ENCODE measurements around the gene GSK3B. TPM values are rescaled to one million over a fixed set of nuclear protein-coding genes. Genes with fewer than 3 reads are reported as not detected.

GSK3B gene
- total and polyA plus RNA-seq, 2 donors (not counting 1 experiment from before 2014, with no cell fraction given) = 37.3 to 44.8 TPM

DNA sequence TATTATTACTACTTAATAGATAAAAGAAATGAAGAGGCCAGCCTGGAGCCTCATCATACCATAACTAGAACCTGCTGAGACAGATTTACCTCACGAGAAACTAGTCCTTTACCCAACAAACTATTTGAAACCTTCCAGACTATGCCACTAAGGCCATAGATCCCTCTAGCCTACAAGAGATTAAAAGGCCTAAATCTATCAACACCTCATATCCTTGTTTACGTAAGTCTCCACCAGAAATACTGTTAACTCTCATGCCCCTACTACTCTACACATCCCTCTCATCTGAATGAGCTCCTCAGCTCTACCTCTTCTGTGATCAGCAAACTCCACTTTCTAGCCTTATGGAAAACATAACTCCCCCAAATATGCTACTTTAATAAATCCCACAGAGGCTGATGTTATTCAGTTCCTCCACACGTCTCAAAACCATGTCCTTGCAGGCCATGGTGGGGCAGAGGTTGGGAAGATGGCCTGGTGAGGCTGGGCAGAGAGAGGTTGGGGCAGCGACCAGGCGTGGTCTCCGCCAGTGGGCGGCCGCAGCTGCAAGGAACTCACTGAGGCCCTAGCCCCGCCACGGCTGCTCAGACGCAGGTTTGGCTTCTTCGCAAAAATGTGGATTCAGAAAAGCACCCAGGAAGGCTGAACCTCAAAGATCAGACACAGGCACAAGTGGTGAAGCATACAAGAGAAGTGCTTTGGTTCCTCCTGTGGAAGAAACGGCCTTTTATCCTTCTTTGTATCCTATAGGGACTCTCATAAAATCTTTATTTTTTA lies 65.8 kb downstream of the GSK3B start:
- peaks cover 2% of the 10 kb centered on the region for H4K20me1 ChIP-seq (ENCODE audit: control insufficient read depth, extremely low read depth, insufficient read depth, low read length)
- no peaks in the 10 kb centered on the region for H3K36me3 ChIP-seq (ENCODE audit: control insufficient read depth, insufficient read depth, low read length)

GRCh38 chr3:120027226-120027625 lies 67.0 kb downstream of the GSK3B start:
- no peak for TF ChIP-seq EZH2 (IDR thresholded peaks at IDR 0.05; ENCODE audit: low read length, missing control alignments)
- TF ChIP-seq, protein P1, sequence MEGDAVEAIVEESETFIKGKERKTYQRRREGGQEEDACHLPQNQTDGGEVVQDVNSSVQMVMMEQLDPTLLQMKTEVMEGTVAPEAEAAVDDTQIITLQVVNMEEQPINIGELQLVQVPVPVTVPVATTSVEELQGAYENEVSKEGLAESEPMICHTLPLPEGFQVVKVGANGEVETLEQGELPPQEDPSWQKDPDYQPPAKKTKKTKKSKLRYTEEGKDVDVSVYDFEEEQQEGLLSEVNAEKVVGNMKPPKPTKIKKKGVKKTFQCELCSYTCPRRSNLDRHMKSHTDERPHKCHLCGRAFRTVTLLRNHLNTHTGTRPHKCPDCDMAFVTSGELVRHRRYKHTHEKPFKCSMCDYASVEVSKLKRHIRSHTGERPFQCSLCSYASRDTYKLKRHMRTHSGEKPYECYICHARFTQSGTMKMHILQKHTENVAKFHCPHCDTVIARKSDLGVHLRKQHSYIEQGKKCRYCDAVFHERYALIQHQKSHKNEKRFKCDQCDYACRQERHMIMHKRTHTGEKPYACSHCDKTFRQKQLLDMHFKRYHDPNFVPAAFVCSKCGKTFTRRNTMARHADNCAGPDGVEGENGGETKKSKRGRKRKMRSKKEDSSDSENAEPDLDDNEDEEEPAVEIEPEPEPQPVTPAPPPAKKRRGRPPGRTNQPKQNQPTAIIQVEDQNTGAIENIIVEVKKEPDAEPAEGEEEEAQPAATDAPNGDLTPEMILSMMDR (conservative IDR thresholded peaks at IDR 0.05 in 1 of 2, IDR thresholded peaks at IDR 0.05 in 1 of 2; ENCODE audit: low read depth in 1 of 2, low read length in 2 of 2) = no peak
- Histone ChIP-seq H3K9me3 (ENCODE audit: control insufficient read depth, insufficient read depth, low read depth, low read length) (no peaks in the 10 kb centered on the region), H3K9ac (ENCODE audit: insufficient read depth, low read length) (no peak overlapping the region), H3K79me2 (ENCODE audit: control insufficient read depth, insufficient read depth, low read length) (peaks cover 86% of the 10 kb centered on the region), H3K36me3 (ENCODE audit: control insufficient read depth, insufficient read depth, low read length) (no peaks in the 10 kb centered on the region), H4K20me1 (ENCODE audit: control insufficient read depth, extremely low read depth, insufficient read depth, low read length) (peaks cover 7% of the 10 kb centered on the region), H2AFZ (ENCODE audit: low read length) (no peak overlapping the region), H3K4me1 (ENCODE audit: control insufficient read depth, extremely low read depth, insufficient read depth, low read length) (no peaks in the 10 kb centered on the region), H3K27ac (ENCODE audit: insufficient read depth, low read length) (no peak overlapping the region), H3K27me3 (ENCODE audit: control insufficient read depth, insufficient read depth, low read length) (no peaks in the 10 kb centered on the region), H3K4me2 (ENCODE audit: extremely low read depth, insufficient read depth, low read length) (no peak overlapping the region), H3K4me3 (replicated peaks in 1 of 4; ENCODE audit: control extremely low read depth in 1 of 4, insufficient read depth in 1 of 4, low read depth in 3 of 4, low read length in 4 of 4) (no peak overlapping the region)
- no peak for DNase-seq (ENCODE audit: low read depth in 2 of 2)

More for the DNA sequence above, 65.8 kb downstream of the GSK3B start:
- Histone ChIP-seq H3K4me2 (ENCODE audit: extremely low read depth, insufficient read depth, low read length) (no peak overlapping the region), H3K27me3 (ENCODE audit: control insufficient read depth, insufficient read depth, low read length) (no peaks in the 10 kb centered on the region), H3K4me1 (ENCODE audit: control insufficient read depth, extremely low read depth, insufficient read depth, low read length) (no peaks in the 10 kb centered on the region), H2AFZ (ENCODE audit: low read length) (no peak overlapping the region), H3K9me3 (ENCODE audit: control insufficient read depth, insufficient read depth, low read depth, low read length) (no peaks in the 10 kb centered on the region), H3K79me2 (ENCODE audit: control insufficient read depth, insufficient read depth, low read length) (peaks cover 82% of the 10 kb centered on the region), H3K9ac (ENCODE audit: insufficient read depth, low read length) (no peak overlapping the region), H3K4me3 (replicated peaks in 1 of 4; ENCODE audit: control extremely low read depth in 1 of 4, insufficient read depth in 1 of 4, low read depth in 3 of 4, low read length in 4 of 4) (no peak overlapping the region), H3K27ac (ENCODE audit: insufficient read depth, low read length) (no peak overlapping the region)
- DNase-seq (ENCODE audit: low read depth in 2 of 2) = no peak
- TF ChIP-seq EZH2 (IDR thresholded peaks at IDR 0.05; ENCODE audit: low read length, missing control alignments) = no peak
- TF ChIP-seq, protein P1 (conservative IDR thresholded peaks at IDR 0.05 in 1 of 2, IDR thresholded peaks at IDR 0.05 in 1 of 2; ENCODE audit: low read depth in 1 of 2, low read length in 2 of 2) = no peak

DNA sequence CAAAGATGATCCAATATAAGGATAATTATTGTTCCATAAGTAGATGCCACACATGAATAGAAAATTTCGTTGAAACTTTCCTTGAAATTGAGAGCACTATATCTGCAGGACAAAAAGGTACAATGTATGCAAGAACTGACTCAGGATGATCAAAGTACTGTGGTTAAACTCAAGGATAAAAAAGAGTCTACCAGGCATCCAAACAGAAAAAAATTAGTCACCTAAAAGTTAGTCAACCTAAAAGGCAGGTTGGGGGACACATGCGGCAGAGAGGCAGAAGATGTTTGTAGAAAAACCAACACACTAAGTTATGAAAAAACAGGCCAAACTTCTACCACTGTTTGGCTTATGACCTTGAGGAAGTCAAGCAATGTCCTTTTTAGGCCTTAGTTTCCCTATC lies 68.7 kb downstream of the GSK3B start:
- Histone ChIP-seq H4K20me1 (ENCODE audit: control insufficient read depth, extremely low read depth, insufficient read depth, low read length) (peaks cover 4% of the 10 kb centered on the region), H3K9ac (ENCODE audit: insufficient read depth, low read length) (no peak overlapping the region)

More for the DNA sequence above, 68.7 kb downstream of the GSK3B start:
- Histone ChIP-seq H3K4me2 (ENCODE audit: extremely low read depth, insufficient read depth, low read length) (no peak overlapping the region), H3K4me3 (replicated peaks in 1 of 4; ENCODE audit: control extremely low read depth in 1 of 4, insufficient read depth in 1 of 4, low read depth in 3 of 4, low read length in 4 of 4) (no peak overlapping the region), H3K79me2 (ENCODE audit: control insufficient read depth, insufficient read depth, low read length) (peaks cover 88% of the 10 kb centered on the region), H3K27ac (ENCODE audit: insufficient read depth, low read length) (no peak overlapping the region), H2AFZ (ENCODE audit: low read length) (no peak overlapping the region), H3K4me1 (ENCODE audit: control insufficient read depth, extremely low read depth, insufficient read depth, low read length) (no peaks in the 10 kb centered on the region), H3K9me3 (ENCODE audit: control insufficient read depth, insufficient read depth, low read depth, low read length) (no peaks in the 10 kb centered on the region), H3K36me3 (ENCODE audit: control insufficient read depth, insufficient read depth, low read length) (no peaks in the 10 kb centered on the region), H3K27me3 (ENCODE audit: control insufficient read depth, insufficient read depth, low read length) (no peaks in the 10 kb centered on the region)
- TF ChIP-seq, protein P1 (conservative IDR thresholded peaks at IDR 0.05 in 1 of 2, IDR thresholded peaks at IDR 0.05 in 1 of 2; ENCODE audit: low read depth in 1 of 2, low read length in 2 of 2) = no peak
- no peak for TF ChIP-seq EZH2 (IDR thresholded peaks at IDR 0.05; ENCODE audit: low read length, missing control alignments)
- peak in 1 of 2 donors; percentile 42 for DNase-seq (ENCODE audit: low read depth in 2 of 2)

Measured in fibroblast of lung (primary cell).